Astrocyte of the spinal cord (primary cell): Measurements from ENCODE around the gene DTWD2.

Source experiments
- DNase-seq: peaks from one replicate; pipeline ENCODE4 v3.0.0; 2011; ENCODE audit warnings: low read depth, low spot score
- H3K4me3 ChIP-seq: 2 replicates; pipeline ENCODE4 v1.5.1; 2011; ENCODE audit warnings: low read depth, mild to moderate bottlenecking, low read length, moderate library complexity
- CTCF ChIP-seq: IDR thresholded peaks from 2 replicates; pipeline ENCODE4 v1.5.1; 2012; ENCODE audit warnings: low read depth, mild to moderate bottlenecking, low read length, inconsistent platforms
- in situ Hi-C: cut with HindIII; loops from 2 replicates; pipeline ENCODE4 v1.10.0; 2017; ENCODE audit warnings: low sequenced_read_pairs

Gene DTWD2

GRCh38 chr5:118793091-118793490 is 195.3 kb downstream of the DTWD2 start:
- in situ Hi-C loops = no loop called here
- H3K4me3 ChIP-seq = no peak overlapping the region
- no peak for TF ChIP-seq CTCF
- no peak for DNase-seq

- DNase-seq = peak; percentile 84
- in situ Hi-C loops = no loop called here
- peak; percentile 87 for TF ChIP-seq CTCF
- H3K4me3 ChIP-seq = peak overlapping the region; percentile 9
Measured at GRCh38 chr5:118791926-118792734, 196.2 kb downstream of the DTWD2 start.

- H3K4me3 ChIP-seq = no peak overlapping the region
- in situ Hi-C loops = no loop called here
- TF ChIP-seq CTCF = no peak
- no peak for DNase-seq
Measured at GRCh38 chr5:118789366-118789765, 199.0 kb downstream of the DTWD2 start.

GRCh38 chr5:118788351-118788750 is 200.0 kb downstream of the DTWD2 start:
- no peak for TF ChIP-seq CTCF
- no peak for DNase-seq
- in situ Hi-C loops = no loop called here
- H3K4me3 ChIP-seq = no peak overlapping the region
